WTC11 (cell line): ENCODE results near the gene PCIF1. TPM values are rescaled to one million over a fixed set of nuclear protein-coding genes. Genes with fewer than 3 reads are reported as not detected.

Experiments used
- ATAC-seq: fragments of 200-7000 bp; cut with Tn5 transposase; 2 replicates; pipeline ENCODE4 v1.10.0; 2021; ENCODE audit warnings: mild to moderate bottlenecking, moderate library complexity
- CTCF ChIA-PET: fragments of 300-600 bp; sonication (Branson Sonifier 250); formaldehyde crosslinking; loops from one replicate; lab custom pipeline; 2021; ENCODE audit warnings: antibody characterized with exemption; lab: Charles Lee
- POLR2A ChIA-PET: fragments of 350-600 bp; sonication (Branson Sonifier 250); formaldehyde crosslinking; loops from one replicate; lab custom pipeline; 2021; ENCODE audit warnings: antibody characterized with exemption; lab: Charles Lee
- DNase-seq: peaks from one replicate; pipeline ENCODE4 v3.0.0; 2021; ENCODE audit warnings: low spot score
- H3K27ac Mint-ChIP-seq: 2 replicates; pipeline ENCODE4 v1.8.0; 2021; ENCODE audit warnings: mixed read lengths
- H3K27me3 Mint-ChIP-seq: 2 replicates; pipeline ENCODE4 v1.8.0; 2021; ENCODE audit warnings: low read depth, mild to moderate bottlenecking, moderate library complexity, mixed read lengths
- H3K36me3 Mint-ChIP-seq: 2 replicates; pipeline ENCODE4 v1.8.0; 2021; ENCODE audit warnings: mixed read lengths
- H3K4me1 Mint-ChIP-seq: 2 replicates; pipeline ENCODE4 v1.8.0; 2022; ENCODE audit warnings: mixed read lengths
- H3K4me3 Mint-ChIP-seq: 2 replicates; pipeline ENCODE4 v1.8.0; 2021; ENCODE audit warnings: mild to moderate bottlenecking, moderate library complexity, mixed read lengths
- H3K9me3 Mint-ChIP-seq: 2 replicates; pipeline ENCODE4 v1.8.0; 2021; ENCODE audit warnings: mixed read lengths
- ATF6 ChIP-seq: sonication (generic); formaldehyde crosslinking; IDR thresholded peaks from 2 replicates; pipeline ENCODE4 v1.8.1; 2023; ENCODE audit warnings: mild to moderate bottlenecking, missing genetic modification reagents
- E2F4 ChIP-seq: sonication (generic); formaldehyde crosslinking; IDR thresholded peaks from 2 replicates; pipeline ENCODE4 v1.8.1; 2022; ENCODE audit warnings: low read depth, mild to moderate bottlenecking, moderate library complexity, missing genetic modification reagents, borderline replicate concordance
- ERG ChIP-seq: fragments of 250-450 bp; sonication (Bioruptor Pico); IDR thresholded peaks from 2 replicates; pipeline ENCODE4 v1.8.0; 2021; ENCODE audit warnings: mild to moderate bottlenecking
- FOXP4 ChIP-seq: sonication (generic); formaldehyde crosslinking; IDR thresholded peaks from 2 replicates; pipeline ENCODE4 v1.8.0; 2022; ENCODE audit warnings: mild to moderate bottlenecking, missing genetic modification reagents
- GTF2I ChIP-seq: fragments of 250-450 bp; sonication (Bioruptor Pico); conservative IDR thresholded peaks from 2 replicates; pipeline ENCODE4 v1.4.0; 2021; ENCODE audit warnings: mild to moderate bottlenecking
- KAT7 ChIP-seq: sonication (generic); formaldehyde crosslinking; IDR thresholded peaks from 2 replicates; pipeline ENCODE4 v1.8.1; 2023; ENCODE audit warnings: missing genetic modification reagents, mild to moderate bottlenecking, borderline replicate concordance
- NR1H2 ChIP-seq: sonication (generic); formaldehyde crosslinking; IDR thresholded peaks from 2 replicates; pipeline ENCODE4 v1.9.0; 2021; ENCODE audit warnings: mild to moderate bottlenecking, moderate library complexity, missing genetic modification reagents
- PRDM15 ChIP-seq: sonication (generic); formaldehyde crosslinking; IDR thresholded peaks from 2 replicates; pipeline ENCODE4 v1.8.0; 2022; ENCODE audit warnings: missing genetic modification reagents
- SMAD4 ChIP-seq: sonication (generic); formaldehyde crosslinking; IDR thresholded peaks from 2 replicates; pipeline ENCODE4 v1.8.0; 2022; ENCODE audit warnings: mild to moderate bottlenecking, missing genetic modification reagents
- TEAD4 ChIP-seq: sonication (generic); formaldehyde crosslinking; IDR thresholded peaks from 2 replicates; pipeline ENCODE4 v1.8.0; 2022; ENCODE audit warnings: mild to moderate bottlenecking, missing genetic modification reagents
- ZNF281 ChIP-seq: sonication (generic); formaldehyde crosslinking; IDR thresholded peaks from 2 replicates; pipeline ENCODE4 v1.8.0; 2023; ENCODE audit warnings: mild to moderate bottlenecking, missing genetic modification reagents
- ZNF425 ChIP-seq: fragments of 250-450 bp; sonication (Bioruptor Pico); conservative IDR thresholded peaks from 2 replicates; pipeline ENCODE4 v1.9.0; 2021; ENCODE audit warnings: mild to moderate bottlenecking
- total RNA-seq: library from RNA; stranded (reverse); gene quantifications from 3 replicates; pipeline ENCODE4 v1.2.3, GENCODE V29; 2021
- TF ChIP-seq, protein P1 (sequence below): sonication (generic); formaldehyde crosslinking; IDR thresholded peaks from 2 replicates; pipeline ENCODE4 v1.8.0; 2022; ENCODE audit warnings: mild to moderate bottlenecking, missing genetic modification reagents

Gene PCIF1
- total RNA-seq, 1 experiment from 2014 or later = 42.2 TPM

DNA sequence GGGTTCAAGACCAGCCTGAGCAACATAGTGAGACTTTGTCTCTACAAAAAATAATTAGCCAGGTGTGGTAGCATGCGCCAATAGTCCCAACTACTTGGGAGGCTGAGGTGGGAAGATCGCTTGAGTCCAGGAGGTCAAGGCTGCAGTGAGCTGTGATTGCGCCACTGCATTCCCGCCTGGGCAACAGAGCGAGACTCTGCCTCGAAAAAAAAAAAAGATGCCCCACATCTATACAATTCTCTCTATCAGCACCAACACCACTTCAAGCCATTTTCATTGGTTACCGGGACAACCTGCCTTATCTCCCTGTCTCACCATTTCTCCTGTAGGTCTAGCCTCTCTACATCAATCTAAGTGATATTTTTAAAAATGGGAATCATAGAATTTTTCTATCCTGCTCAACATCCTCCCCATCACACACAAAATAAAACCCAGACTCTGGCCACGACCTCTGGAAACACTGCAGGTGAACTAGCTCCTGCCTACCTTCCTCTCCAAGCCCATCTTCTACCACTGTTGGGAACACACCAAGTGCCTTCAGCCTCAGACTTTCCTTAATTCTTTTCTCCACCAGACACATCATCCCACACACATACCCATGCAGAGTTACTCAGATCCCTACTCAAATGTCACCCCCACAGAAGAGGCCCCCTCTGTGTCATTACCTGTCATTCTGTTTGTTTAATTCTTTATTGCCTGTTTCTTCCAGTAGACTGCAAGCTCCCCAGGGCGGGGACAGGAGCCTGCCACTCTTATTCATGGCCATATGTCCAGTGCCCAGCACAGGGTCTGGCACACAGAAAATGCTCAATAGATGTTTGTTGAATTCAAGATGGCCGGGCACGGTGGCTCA lies 12.9 kb upstream of the PCIF1 start (continued):
- TF ChIP-seq, protein P1, sequence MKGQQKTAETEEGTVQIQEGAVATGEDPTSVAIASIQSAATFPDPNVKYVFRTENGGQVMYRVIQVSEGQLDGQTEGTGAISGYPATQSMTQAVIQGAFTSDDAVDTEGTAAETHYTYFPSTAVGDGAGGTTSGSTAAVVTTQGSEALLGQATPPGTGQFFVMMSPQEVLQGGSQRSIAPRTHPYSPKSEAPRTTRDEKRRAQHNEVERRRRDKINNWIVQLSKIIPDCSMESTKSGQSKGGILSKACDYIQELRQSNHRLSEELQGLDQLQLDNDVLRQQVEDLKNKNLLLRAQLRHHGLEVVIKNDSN (CRISPR knock-in tag) = no peak
- no peak for TF ChIP-seq ERG (CRISPR knock-in tag)
- no peak for TF ChIP-seq ZNF425 (CRISPR knock-in tag)

DNA sequence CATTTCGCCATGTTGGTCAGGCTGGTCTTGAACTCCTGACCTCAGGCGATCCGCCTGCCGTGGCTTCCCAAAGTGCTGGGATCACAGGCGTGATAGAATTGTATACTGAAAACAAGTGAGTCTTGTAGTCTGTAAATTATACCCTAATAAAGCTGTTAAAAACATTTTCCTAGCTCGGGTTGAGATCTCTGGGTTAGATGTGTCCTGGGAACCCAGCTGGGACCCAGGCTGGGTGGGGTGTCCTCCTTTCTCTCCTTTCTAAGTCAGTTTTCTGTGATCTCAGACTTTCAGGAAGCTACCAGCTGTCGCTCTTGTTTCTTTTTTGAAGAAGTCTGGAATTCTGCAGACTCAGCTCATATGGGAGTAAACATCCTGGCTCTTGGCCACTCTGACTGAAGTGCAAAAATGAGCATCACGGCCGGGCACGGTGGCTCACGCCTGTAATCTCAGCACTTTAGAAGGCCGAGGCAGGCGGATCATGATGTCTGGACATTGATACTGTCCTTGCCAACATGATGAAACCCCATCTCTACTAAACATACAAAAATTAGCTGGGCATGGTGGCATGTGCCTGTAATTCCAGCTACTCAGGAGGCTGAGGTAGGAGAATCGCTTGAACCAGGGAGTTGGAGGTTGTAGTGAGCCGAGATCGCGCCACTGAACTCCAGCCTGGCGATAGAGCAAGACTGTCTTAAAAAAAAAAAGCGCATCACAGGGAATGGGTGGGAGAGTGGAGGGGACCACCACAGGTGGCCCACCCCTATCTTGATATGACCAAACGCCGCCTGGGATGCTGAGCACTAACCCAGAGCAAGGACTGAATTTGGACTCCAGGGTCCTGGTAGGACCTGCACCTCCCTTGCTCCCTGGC lies 9.9 kb upstream of the PCIF1 start:
- ATAC-seq = no peak
- no peaks in the 10 kb centered on the region for H3K27me3 Mint-ChIP-seq
- H3K27ac Mint-ChIP-seq = no peak overlapping the region
- H3K36me3 Mint-ChIP-seq = no peaks in the 10 kb centered on the region
- no peak overlapping the region for H3K4me3 Mint-ChIP-seq
- ChIA-PET CTCF (interaction anchor here (2.1 kb wide), 2 partner anchors 9 to 45 kb away, joined by 4 to 7 read pairs; no protein-coding TSS in a partner anchor), POLR2A (no interaction called here)
- H3K4me1 Mint-ChIP-seq = peaks cover 12% of the 10 kb centered on the region
- no peaks in the 10 kb centered on the region for H3K9me3 Mint-ChIP-seq
- DNase-seq = no peak
- no peak for TF ChIP-seq PRDM15 (CRISPR knock-in tag)
- TF ChIP-seq SMAD4 (CRISPR knock-in tag) = no peak
- TF ChIP-seq FOXP4 (CRISPR knock-in tag) = no peak
- TF ChIP-seq KAT7 = no peak
- TF ChIP-seq E2F4 (CRISPR knock-in tag) = no peak
- no peak for TF ChIP-seq ATF6 (CRISPR knock-in tag)
- TF ChIP-seq NR1H2 (CRISPR knock-in tag) = no peak
- TF ChIP-seq ZNF281 = no peak
- no peak for TF ChIP-seq TEAD4
- no peak for TF ChIP-seq GTF2I (CRISPR knock-in tag)
